ENCODE measurements around the gene CYP2A7.
"Not testable (repeated sequence)": the region's sequence is repeated elsewhere in the genome, so short reads cannot be mapped to it uniquely, and the experiment has no call there.

- not testable (repeated sequence) for TF ChIP-seq CTCF (IDR thresholded peaks at IDR 0.05); EP300 (IDR thresholded peaks at IDR 0.05); REST (IDR thresholded peaks at IDR 0.05); NR3C1 (IDR thresholded peaks at IDR 0.05); ELK1 (IDR thresholded peaks at IDR 0.05; ENCODE audit: low read depth, low read length); SMC3 (IDR thresholded peaks at IDR 0.05); POLR2A (IDR thresholded peaks at IDR 0.05; ENCODE audit: low read length); CEBPB (IDR thresholded peaks at IDR 0.05); BHLHE40 (IDR thresholded peaks at IDR 0.05; ENCODE audit: low read depth, low read length); KDM5A (IDR thresholded peaks at IDR 0.05)
Measured at GRCh38 chr19:40864739-40865496, 17.1 kb downstream of the CYP2A7 start.
